Measurements from ENCODE around the gene ZNF425.

DNA sequence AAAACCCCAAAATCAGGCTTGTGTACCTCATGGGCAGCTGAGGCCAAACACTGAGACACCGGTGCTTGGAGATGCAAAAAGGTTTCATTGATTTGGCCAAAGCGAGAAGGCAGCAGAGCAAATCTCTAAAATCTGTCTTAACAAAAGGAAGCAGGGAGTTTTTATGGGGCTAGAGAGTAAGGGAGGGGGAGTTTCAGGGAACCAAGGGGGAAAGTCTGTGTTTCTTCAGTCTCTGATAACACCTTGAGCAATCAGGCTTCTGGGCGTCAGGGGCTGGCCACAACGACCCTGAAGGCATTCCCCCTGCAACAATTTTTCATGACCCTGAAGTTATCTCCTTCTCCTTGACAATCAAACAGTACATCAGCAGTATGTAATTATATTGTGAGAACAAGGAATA is 32.9 kb downstream of the ZNF425 start:
- no peak for TF ChIP-seq PPARA (CRISPR knock-in tag; IDR thresholded peaks at IDR 0.05; ENCODE audit: borderline replicate concordance)
- TF ChIP-seq ZFP3 (CRISPR knock-in tag; IDR thresholded peaks at IDR 0.05), result no peak
- TF ChIP-seq OSR1 (CRISPR knock-in tag; IDR thresholded peaks at IDR 0.05), result no peak
- no peak for TF ChIP-seq ISL1 (CRISPR knock-in tag; IDR thresholded peaks at IDR 0.05)
- TF ChIP-seq ZNF70 (CRISPR knock-in tag; IDR thresholded peaks at IDR 0.05), result no peak
- TF ChIP-seq, protein P1, sequence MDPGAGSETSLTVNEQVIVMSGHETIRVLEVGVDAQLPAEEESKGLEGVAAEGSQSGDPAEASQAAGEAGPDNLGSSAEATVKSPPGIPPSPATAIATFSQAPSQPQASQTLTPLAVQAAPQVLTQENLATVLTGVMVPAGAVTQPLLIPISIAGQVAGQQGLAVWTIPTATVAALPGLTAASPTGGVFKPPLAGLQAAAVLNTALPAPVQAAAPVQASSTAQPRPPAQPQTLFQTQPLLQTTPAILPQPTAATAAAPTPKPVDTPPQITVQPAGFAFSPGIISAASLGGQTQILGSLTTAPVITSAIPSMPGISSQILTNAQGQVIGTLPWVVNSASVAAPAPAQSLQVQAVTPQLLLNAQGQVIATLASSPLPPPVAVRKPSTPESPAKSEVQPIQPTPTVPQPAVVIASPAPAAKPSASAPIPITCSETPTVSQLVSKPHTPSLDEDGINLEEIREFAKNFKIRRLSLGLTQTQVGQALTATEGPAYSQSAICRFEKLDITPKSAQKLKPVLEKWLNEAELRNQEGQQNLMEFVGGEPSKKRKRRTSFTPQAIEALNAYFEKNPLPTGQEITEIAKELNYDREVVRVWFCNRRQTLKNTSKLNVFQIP (CRISPR knock-in tag; IDR thresholded peaks at IDR 0.05; ENCODE audit: borderline replicate concordance, low read depth), result no peak

Data from SK-N-SH treated with all-trans-retinoic acid at 6 μM for 48 hours (cell line).